ENCODE measurements around the gene MYBBP1A. TPM values are rescaled to one million over a fixed set of nuclear protein-coding genes. Genes with fewer than 3 reads are reported as not detected.

Gene MYBBP1A
- total and polyA plus RNA-seq, 2 of the 13 experiments (the other 11 are each of a cell fraction or from before 2014, with no cell fraction given): 18.6 to 54.8 TPM

- no peak for TF ChIP-seq PLSCR1 (CRISPR knock-in tag; IDR thresholded peaks at IDR 0.05; ENCODE audit: borderline replicate concordance)
- no peak for TF ChIP-seq LCORL (IDR thresholded peaks at IDR 0.05)
- 0 out of 2 replicates have a peak, but pooled peaks have one; percentile 34 for TF ChIP-seq LCORL (CRISPR knock-in tag; IDR thresholded peaks at IDR 0.05)
- no peak for TF ChIP-seq REPIN1 (CRISPR knock-in tag; IDR thresholded peaks at IDR 0.05; ENCODE audit: borderline replicate concordance, low read depth)
- TF ChIP-seq STAG1 (CRISPR knock-in tag; IDR thresholded peaks at IDR 0.05): 0 out of 2 replicates have a peak, but pooled peaks have one; percentile 8
- TF ChIP-seq CENPX (CRISPR knock-in tag; IDR thresholded peaks at IDR 0.05): no peak
- TF ChIP-seq HNF1A (IDR thresholded peaks at IDR 0.05; ENCODE audit: low read depth): no peak
- no peak for TF ChIP-seq HNF1A (CRISPR knock-in tag; IDR thresholded peaks at IDR 0.05; ENCODE audit: borderline replicate concordance)
- no peak for TF ChIP-seq USF2 (IDR thresholded peaks at IDR 0.05; ENCODE audit: low read depth, low read length)
- no peak for TF ChIP-seq USF2 (CRISPR knock-in tag; IDR thresholded peaks at IDR 0.05; ENCODE audit: borderline replicate concordance)
- TF ChIP-seq ZNF281 (CRISPR knock-in tag; IDR thresholded peaks at IDR 0.05; ENCODE audit: borderline replicate concordance): peak; percentile 79; the same call in 1 of the 2 replicates
- no peak for TF ChIP-seq ZNF468 (CRISPR knock-in tag; IDR thresholded peaks at IDR 0.05)
- TF ChIP-seq HNRNPUL1 (IDR thresholded peaks at IDR 0.05; ENCODE audit: low read depth, low read length): no peak
- TF ChIP-seq NFRKB (IDR thresholded peaks at IDR 0.05): no peak
Measured at GRCh38 chr17:4492721-4493561, 62.2 kb downstream of the MYBBP1A start (continued).
